ENCODE data around the gene ADAT1. TPM values are rescaled to one million over a fixed set of nuclear protein-coding genes. Genes with fewer than 3 reads are reported as not detected.
A peak's percentile ranks its signal among the peaks of the same experiment; 100 is the strongest.

The ADAT1 gene
- total and polyA plus RNA-seq, 2 of the 8 experiments (the other 6 are each of a cell fraction or from before 2014, with no cell fraction given): 30.7 to 44.7 TPM

GRCh38 chr16:75566040-75566757, 56.9 kb downstream of the ADAT1 start, which contains the start of gene GABARAPL2 (continued):
- peak; percentile 74 for TF ChIP-seq KDM4A (IDR thresholded peaks at IDR 0.05; ENCODE audit: low read depth, low read length, severe bottlenecking)

Measured in H1 (cell line).